Activated effector memory CD4-positive, alpha-beta T cell treated with anti-CD3 and anti-CD28 coated beads, Interleukin-2, amount 50 U/mL, for 16 hours (primary cell): ENCODE results near the gene POLD1.
"Not testable (repeated sequence)": the region's sequence is repeated elsewhere in the genome, so short reads cannot be mapped to it uniquely, and the experiment has no call there.

Experiments
- DNase-seq: peaks from one replicate; pipeline ENCODE4 v3.0.0-alpha.2; 2020

Gene POLD1

DNA sequence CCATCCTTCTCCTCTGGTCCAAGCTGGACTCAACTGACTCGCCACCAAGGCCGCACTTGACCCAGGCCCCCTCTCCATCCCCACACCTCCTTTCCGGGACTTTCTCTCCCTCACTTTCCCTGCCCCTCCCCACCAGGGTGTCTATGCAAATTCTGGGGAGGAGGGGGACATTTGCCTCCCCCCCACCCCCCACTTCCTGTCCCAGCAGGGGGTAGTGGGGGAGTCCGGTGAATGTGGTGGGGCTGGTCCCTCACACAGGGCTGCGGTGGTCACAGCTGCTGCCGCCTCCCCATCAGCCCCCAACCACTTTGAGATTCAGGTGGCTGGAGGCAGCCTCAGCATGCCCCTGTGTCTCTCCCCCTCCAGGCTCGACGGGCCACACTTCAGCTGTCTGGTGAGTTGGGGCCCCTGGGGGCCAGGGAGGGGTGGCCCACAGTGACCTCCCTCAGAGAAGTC is 35.5 kb downstream of the POLD1 start:
- no peak for DNase-seq

DNA sequence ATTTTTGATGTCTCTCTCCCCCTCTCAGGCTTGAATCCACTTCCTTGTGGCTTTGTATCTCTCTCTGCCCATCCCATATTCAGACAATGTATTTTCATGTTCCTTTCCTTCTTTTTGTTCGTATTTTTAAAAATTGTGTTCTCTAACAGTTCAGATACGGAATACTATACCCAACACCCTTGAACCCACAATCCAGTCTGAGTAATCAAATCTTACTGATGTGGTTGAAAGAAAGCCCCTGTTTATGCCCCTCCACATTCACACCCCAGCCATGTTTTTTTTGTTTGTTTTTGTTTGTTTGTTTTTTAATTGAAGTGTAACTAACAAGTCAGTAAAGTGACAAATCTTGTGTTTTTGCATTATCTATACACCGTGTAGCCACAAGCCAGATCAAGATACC is 36.0 kb downstream of the POLD1 start:
- DNase-seq = no peak

DNA sequence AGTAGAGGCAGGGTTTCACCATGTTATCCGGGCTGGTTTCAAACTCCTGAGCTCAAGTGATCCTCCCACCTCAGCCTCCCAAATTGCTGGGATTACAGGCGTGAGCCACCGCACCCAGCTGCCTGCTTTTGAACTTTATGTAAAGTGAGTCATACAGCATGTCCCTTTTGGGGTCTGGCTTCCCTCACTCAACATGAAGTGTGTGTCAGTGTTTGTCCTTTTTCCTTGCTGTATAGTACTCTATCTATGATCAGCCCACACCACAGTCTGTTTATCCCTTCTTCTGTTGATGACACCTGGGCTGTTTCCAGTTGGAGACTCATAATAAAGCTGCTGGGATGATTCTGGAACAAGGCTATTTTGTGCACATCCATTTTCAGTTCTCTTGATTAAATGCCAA is 36.7 kb downstream of the POLD1 start:
- DNase-seq = no peak

DNA sequence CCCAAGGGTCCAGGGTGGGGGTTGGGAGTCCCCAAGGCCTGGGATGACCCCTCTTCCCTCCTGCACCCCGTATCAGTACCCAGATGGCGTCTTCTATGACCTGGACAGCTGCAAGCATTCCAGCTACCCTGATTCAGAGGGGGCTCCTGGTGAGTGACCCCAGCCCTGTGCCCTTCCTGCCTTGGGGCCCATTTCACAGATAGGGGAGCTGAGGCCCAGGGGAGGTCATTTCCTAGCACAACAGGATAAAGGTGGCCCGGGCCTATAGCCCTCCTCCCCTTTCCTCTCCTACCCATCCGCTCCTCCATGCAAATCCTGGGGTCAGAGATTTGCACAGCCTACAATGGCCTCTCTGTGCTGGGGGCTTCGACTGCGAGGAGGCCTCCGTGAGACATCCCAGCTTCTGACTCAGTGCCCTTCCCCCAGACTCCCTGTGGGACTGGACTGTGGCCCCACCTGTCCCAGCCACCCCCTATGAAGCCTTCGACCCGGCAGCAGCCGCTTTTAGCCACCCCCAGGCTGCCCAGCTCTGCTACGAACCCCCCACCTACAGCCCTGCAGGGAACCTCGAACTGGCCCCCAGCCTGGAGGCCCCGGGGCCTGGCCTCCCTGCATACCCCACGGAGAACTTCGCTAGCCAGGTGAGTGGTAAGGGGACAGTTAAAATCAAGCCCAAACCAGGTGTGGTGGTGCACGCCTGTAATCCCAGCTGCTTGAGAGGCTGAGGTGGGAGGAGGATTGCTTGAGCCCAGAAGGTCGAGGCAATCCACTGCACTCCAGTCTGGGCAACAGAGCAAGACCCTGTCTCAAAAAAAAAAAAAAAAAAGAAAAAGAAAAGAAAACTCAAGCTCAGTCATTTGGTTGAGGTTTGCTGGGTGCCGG is 38.5 kb downstream of the POLD1 start:
- no peak for DNase-seq

DNA sequence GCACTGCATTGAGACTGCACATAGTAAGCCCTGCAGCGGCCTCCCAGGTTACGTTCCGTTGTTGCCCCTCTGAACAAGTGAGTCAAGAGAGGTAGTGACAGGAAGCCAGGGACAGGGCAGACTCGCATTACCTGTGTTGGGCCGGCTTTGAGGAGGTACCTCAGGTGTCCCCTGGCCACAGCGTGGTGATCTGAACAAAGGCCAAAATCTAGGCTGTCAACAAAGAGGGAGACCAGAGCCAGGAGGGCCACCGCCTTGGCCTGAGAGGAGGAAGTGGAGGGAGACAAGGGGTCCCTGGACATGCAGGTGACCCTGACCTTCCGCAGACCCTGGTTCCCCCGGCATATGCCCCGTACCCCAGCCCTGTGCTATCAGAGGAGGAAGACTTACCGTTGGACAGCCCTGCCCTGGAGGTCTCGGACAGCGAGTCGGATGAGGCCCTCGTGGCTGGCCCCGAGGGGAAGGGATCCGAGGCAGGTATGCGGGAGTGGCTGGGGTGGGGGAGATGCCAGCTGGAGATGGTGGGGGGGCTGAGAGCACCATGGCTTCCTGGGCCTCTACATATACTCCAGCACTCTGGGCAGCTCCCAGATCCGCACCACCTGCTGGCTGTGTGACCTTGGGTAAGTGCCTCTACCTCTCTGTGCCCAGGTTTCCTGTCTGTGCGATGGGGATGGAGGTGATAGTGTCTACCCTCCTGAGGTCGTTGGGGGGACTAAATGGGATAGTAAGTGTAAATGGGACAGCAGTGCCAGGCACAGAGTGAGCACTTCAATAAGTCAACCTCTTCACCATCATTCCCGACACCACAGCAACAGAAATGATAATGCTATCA is 39.3 kb downstream of the POLD1 start:
- no peak for DNase-seq

DNA sequence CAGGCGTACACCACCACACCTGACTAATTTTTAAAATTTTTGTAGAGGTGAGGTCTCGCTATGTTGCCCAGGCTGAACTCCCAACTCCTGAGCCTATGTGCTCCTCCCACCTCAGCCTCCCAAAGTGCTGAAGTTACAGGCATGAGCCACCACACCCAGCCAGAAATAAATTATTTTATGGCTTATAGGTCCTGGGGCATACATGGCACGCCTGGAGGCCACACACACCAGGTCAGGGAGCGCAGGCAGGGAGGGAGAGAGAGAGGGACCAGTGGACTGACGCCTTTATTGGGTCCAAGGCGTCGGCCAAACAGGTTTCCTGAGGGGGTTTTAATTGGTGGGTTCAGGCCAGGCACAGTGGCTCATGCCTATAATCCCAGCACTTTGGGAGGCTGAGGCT is 41.4 kb downstream of the POLD1 start:
- DNase-seq = no peak

DNA sequence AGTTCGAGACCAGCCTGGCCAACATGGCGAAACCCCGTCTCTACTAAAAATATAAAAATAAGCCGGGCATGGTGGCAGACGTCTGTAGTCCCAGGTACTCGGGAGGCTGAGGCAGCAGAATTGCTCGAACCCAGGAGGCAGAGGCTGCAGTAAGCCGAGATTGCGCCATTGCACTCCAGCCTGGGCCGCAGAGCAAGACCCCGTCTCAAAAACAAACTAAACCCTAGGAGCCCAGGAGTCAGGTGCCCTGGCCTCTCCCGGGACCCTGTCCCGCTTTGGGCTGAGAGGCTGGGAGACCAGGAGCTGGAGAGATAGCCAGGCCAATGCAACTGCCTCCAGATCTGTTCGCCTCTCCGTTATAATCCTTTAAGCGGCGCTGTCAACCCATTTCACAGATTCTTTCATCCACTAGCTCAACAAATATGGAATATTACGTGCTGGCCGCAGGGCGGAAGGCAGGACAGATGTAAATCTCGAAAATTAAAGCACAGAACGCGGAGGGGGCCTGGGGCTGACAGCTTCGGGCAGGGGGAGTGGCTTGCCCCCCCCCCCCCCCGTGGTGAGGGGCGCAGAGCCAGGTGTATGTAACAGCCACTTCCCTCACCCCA is 43.3 kb downstream of the POLD1 start:
- no peak for DNase-seq

DNA sequence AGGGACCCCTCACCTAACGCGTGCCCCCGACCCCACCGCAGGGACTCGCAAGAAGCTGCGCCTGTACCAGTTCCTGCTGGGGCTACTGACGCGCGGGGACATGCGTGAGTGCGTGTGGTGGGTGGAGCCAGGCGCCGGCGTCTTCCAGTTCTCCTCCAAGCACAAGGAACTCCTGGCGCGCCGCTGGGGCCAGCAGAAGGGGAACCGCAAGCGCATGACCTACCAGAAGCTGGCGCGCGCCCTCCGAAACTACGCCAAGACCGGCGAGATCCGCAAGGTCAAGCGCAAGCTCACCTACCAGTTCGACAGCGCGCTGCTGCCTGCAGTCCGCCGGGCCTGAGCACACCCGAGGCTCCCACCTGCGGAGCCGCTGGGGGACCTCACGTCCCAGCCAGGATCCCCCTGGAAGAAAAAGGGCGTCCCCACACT is 43.9 kb downstream of the POLD1 start:
- DNase-seq = peak; percentile 72

DNA sequence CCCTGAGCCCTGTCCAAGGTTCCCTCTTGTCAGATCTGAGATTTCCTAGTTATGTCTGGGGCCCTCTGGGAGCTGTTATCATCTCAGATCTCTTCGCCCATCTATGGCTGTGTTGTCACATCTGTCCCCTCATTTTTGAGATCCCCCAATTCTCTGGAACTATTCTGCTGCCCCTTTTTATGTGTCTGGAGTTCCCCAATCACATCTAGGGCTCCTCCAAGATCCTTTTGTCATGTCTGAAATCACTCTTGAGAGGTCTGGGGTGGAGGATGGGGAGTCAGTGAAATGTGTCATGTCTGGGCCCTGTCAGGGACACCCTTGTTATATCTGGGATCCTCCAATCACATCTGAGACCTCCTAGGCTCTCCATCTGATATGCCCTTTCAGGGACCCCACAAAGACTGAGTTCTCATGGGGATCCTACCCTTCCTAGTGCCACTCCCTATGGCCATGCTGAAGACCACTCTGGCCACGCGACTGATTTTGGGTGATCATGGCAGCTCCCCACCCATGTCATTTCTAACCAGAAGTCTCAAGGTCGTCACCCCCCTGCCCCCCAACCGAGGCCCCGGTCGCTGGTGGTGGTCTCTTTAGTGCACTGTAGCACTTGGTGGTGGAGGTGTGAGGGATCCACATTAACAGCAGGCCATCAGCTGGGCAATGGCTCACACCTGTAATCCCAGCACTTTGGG is 44.8 kb downstream of the POLD1 start:
- DNase-seq = no peak

DNA sequence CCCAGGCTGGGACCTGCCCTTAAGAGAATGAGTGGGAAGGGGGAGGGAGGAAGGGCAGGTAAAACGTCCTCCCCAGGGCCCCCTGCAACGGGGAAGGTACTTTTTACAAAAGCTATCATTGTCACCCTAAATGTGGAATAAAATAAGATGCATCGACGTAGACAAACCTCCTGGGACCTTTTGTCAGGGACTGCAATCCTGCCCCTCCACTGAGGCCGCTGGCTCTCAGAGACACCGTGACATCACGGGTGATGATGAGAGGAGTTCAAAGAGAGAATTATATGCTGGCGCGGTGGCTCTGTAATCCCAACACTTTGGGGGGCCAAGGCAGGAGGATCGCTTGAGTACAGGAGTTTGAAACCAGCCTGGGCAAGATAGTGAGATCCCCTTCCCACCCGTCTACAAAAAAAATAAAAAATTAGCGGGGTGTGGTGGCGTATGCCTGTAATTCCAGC is 46.8 kb downstream of the POLD1 start:
- no peak for DNase-seq

DNA sequence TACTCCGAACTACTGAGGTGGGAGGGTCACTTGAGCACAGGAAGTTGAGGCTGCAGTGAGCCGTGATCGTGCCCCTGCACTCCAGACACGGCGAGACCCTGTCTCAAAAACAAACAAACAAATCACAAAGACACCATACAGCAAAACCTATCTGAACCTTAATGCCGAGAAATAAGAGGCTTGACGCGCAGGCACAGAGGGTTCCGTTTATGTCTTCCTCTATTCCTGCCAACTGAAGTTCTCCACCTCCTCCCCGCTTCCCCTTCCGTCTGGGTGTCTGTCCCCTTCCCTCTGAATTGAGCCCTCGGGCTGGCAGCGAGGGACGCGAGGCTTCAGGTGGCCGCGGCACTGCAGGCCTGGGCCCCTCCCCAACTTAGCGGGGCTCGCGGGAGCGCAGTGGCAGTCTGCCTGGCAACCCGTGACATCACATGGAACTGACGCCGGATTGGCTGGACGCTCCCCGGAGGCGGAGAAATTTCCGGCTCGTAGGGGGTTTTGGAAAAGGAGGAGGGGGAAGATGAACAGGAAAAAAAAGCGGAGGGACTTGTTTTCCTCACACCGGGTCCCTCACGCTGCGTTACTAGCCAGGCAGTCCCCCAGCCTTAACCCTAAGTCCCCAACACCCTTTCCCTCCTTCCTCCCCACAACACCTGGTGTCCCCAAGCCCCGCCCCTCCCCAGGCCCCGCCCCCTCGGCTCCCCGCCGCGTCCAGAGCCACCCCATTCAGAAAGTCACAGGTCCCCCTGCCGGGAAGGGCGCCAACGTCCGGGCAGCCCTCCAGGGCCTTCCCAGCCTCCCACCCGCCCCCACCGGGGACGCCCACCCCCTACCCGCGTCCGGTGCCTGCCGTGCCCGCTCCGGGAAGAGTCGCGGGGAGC is 47.4 kb downstream of the POLD1 start:
- peak; percentile 96 for DNase-seq

DNA sequence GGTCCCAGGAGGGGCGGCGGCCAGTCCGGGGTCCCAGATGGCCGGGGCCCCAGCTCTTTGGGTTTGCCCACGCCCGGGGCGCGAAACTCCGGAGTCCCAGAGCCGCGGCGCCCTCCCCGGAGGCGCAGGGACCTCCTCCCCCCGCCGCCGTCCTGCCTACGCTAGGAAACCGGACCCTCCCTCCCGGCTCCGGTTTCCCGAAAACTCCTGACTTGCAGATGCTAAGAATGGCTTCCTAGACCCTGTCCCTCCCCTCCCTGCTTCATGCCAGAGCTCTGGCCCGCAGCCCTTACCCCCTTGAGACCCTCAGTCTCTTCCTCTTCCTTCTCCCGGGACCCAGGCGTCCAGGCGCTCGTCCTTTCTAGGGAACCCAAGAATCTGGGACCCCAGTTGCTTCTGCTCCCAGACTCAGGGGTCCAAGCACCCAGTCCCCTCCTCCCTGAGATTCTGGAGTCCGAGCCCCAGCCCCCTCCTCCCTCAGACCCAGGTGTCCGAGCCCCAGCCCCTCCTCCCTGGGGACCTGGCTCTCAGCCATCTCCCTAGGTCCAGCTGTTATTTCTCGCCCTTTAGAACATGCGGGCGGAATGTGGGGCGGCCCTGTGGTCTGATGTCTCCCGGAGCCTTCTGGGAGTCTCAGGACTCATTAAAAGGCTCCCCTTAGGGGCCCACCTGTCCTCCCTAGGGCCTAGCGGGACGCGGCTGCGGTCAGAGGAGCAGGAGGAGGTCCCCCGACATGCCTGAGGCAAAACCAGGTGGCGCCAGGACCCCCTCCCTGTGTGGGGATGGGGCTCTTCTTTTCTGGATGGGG is 48.3 kb downstream of the POLD1 start, which contains the start of gene MYBPC2:
TSS of gene MYBPC2 (plus strand) at position 672 of the 808 bp plus-strand sequence. CDS start at position 734, 62 bp downstream.
- no peak for DNase-seq

DNA sequence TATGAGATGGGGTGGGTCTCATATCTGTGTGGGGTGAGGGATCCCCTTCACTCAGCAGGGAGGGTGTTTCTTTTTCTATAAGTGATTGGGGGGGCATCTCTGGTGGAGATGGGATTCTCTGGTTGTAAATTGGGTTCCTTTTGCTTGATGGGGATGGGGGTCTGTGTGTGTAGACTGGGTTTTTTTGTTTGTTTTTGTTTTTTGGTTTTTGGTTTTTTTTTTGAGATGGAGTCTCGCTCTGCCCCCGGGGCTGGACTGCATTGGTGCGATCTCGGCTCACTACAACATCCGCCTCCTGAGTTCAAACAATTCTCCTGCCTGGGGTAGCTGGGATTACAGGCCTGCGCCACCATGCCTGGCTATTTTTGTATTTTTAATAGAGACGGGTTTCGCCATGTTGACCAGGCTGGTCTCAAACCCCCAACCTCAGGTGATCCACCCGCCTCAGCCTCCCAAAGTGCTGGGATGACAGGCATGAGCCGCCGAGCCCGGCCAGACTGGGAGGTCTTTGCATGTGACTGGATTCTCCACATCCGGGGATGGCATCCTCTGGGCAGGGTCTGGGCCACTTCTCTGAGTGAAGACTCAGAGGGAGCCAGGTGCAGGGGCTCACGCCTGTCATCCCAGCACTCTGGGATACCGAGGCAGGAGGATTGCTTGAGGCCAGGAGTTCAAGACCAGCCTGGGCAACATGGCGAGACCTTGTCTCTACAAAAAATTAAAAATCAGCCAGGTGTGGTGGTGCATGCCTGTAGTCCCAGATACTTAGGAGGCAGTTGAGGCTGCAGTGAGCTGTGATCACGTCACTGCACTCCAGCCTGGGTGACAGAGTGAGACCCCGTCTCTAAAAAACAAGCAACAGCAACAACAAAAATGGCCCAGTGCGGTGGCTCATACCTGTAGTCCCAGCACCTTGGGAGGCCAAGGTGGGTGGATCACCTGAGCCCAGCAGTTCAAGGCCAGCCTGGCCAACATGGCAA is 49.3 kb downstream of the POLD1 start:
- DNase-seq = no peak

DNA sequence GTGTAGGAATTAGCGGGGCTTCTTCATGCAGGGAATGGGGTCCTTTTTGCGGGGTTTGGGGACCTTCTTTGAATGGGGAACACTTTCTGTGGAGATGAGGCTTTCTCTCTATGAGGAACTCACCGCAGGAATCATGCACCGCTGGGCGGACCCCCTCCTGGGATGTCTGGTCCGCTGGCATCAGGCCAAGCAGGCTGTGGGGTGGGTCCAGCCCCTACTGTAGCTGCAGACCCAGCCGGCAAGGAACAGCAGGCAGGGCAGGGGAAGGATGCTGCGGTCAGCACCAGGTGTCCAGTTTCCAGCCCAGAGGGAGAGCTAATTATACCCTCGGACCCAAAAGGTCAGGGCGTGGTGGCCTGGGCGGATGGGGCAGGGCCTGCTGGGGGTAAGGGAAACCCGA is 50.4 kb downstream of the POLD1 start:
- no peak for DNase-seq

DNA sequence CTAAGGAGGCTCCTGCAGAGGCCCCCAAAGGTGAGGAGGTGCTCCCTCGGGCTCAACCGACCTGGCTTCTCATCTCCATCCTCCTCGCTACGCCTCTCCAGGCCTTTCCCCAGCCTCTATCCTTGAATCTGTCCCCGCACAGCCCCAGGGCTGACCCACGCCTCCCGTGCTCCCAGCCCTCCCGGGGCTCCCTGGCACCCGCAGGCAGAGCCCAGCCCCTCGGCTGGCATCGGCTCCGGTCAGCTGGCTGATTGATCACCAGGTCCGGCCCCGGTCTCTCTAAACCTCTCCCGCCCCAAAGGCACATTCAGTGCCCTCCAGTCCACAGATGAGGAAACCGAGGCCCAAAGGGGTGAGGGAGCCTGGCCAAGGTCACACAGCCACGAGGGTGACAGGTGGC is 51.1 kb downstream of the POLD1 start:
- no peak for DNase-seq

DNA sequence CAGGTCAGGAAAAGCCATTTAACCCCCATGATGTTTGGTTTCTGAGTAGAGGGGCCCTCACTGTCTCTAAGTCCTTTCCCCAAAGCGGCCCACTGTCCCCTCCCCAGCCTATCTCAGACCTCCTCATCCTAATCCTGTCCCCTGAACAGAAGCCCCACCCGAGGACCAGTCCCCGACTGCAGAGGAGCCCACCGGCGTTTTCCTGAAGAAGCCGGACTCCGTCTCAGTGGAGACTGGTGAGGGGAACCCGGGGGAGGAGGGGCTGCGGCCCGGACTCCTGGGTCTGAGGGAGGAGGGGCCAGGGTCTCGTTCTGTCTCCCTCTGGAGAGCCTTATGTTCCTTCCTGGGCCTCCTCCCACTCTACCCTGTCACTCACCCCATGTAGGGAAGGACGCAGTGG is 51.5 kb downstream of the POLD1 start:
- no peak for DNase-seq

DNA sequence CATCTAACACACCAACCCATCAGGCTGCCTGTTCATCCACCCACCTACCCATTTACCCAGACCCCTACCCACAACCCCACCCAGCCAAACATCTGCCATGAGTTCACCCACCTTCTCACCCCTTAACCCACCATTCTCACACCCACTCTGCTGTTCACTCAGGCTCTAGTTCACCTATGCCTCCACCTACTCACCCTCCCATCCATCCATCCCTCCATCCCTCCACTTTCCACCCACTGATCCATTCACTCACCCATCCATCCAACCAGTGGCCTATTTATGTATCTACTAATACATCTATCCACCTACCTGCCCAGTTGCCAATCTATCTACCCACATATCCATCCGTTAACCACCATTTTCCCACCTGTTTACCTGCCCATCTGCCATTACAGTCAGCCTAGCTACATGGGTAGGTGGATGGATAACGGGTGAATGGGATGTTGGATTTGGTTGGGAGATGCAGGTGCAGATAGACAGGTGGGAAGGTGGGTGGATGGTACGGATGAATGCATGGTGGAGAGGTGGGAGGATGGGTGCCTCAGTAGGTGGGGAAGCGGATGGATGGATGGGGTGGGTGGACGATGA is 53.8 kb downstream of the POLD1 start:
- no peak for DNase-seq

DNA sequence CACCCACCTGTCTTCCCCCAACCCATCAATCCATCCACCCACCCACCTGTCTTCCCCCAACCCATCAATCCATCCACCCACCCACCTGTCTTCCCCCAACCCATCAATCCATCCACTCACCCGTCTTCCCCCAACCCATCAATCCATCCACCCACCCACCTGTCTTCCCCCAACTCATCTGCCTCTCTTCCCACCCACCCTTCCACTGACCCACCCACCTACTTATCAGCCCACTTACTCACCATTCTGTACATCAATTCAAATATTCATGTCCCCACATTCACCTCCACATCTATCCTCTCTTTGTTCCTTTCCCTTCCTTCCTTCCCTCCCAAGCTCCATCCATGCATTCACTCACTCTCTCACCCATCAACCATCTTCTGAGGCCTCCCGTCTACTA is 55.0 kb downstream of the POLD1 start:
- DNase-seq = not testable (repeated sequence)

DNA sequence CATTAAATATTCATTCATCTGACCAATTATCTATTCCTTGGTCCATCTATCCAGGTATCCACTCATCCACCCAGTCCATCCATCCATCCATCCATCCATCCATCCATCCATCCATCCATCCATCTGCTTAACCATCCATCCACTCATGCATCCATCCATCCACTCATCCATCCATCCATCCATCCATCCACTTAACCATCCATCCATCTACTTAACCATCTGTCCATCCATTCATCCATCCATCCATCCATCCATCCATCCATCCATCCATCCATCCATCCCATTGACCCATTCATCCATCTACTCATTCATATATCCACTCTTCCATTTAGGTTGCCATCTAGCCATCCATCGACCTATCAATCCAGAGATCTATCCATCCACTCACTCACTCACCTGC is 59.9 kb downstream of the POLD1 start:
- no peak for DNase-seq
